H9 (cell line): ENCODE data around the gene SECISBP2. TPM values are rescaled to one million over a fixed set of nuclear protein-coding genes. Genes with fewer than 3 reads are reported as not detected.

ENCODE experiments used
- DNase-seq: peaks from one replicate; pipeline ENCODE4 v3.0.0-alpha.2; 2017
- H2AFZ ChIP-seq: one replicate; pipeline ENCODE4 v1.6.1; 2013; ENCODE audit warnings: mild to moderate bottlenecking, low read length, control low read depth, moderate library complexity
- H2AK5ac ChIP-seq: 2 replicates; pipeline ENCODE4 v1.6.1; 2013; ENCODE audit warnings: low read length, control low read depth, mixed read lengths; ENCODE audit not compliant: insufficient read length
- H2BK120ac ChIP-seq: one replicate; pipeline ENCODE4 v1.6.1; 2013; ENCODE audit warnings: low read depth, mild to moderate bottlenecking, low read length, control low read depth, inconsistent platforms; ENCODE audit not compliant: poor library complexity, severe bottlenecking
- H2BK12ac ChIP-seq: 2 replicates; pipeline ENCODE4 v1.6.1; 2013; ENCODE audit warnings: low read length, control low read depth, mixed read lengths, low read depth; ENCODE audit not compliant: insufficient read length
- H2BK15ac ChIP-seq: 2 replicates; pipeline ENCODE4 v1.6.1; 2013; ENCODE audit warnings: low read depth, low read length, control low read depth
- H2BK20ac ChIP-seq: one replicate; pipeline ENCODE4 v1.6.1; 2013; ENCODE audit warnings: low read depth, mild to moderate bottlenecking, low read length, control low read depth, inconsistent platforms; ENCODE audit not compliant: poor library complexity, severe bottlenecking
- H2BK5ac ChIP-seq: 2 replicates; pipeline ENCODE4 v1.6.1; 2013; ENCODE audit warnings: low read length, control low read depth, mixed read lengths; ENCODE audit not compliant: insufficient read length
- H3K14ac ChIP-seq: 2 replicates; pipeline ENCODE4 v1.6.1; 2013; ENCODE audit warnings: low read length, control low read depth; ENCODE audit not compliant: insufficient read depth
- H3K18ac ChIP-seq: 2 replicates; pipeline ENCODE4 v1.6.1; 2013; ENCODE audit warnings: low read depth, mild to moderate bottlenecking, mixed read lengths, low read length, control low read depth; ENCODE audit not compliant: insufficient read length
- H3K23ac ChIP-seq: 2 replicates; pipeline ENCODE4 v1.6.1; 2013; ENCODE audit warnings: low read length, control low read depth, mixed read lengths, low read depth; ENCODE audit not compliant: insufficient read length
- H3K23me2 ChIP-seq: 2 replicates; pipeline ENCODE4 v1.6.1; 2013; ENCODE audit warnings: low read depth, mild to moderate bottlenecking, mixed read lengths, low read length, control low read depth; ENCODE audit not compliant: insufficient read length, poor library complexity, severe bottlenecking
- H3K27ac ChIP-seq: 2 replicates; pipeline ENCODE4 v1.5.1; 2013; ENCODE audit warnings: low read length, control low read depth, mixed read lengths, low read depth; ENCODE audit not compliant: insufficient read length
- H3K27me3 ChIP-seq: 2 replicates; pipeline ENCODE4 v1.6.1; 2013; ENCODE audit warnings: low read length, control low read depth, inconsistent platforms; ENCODE audit not compliant: insufficient read depth
- H3K4ac ChIP-seq: 2 replicates; pipeline ENCODE4 v1.6.1; 2013; ENCODE audit warnings: low read depth, mild to moderate bottlenecking, control low read depth, inconsistent platforms, low read length, moderate library complexity
- H3K4me1 ChIP-seq: 2 replicates; pipeline ENCODE4 v1.6.1; 2013; ENCODE audit warnings: low read length, control low read depth, inconsistent platforms; ENCODE audit not compliant: insufficient read depth
- H3K4me2 ChIP-seq: 2 replicates; pipeline ENCODE4 v1.6.1; 2013; ENCODE audit warnings: low read length, control low read depth, mixed read lengths; ENCODE audit not compliant: insufficient read length, insufficient read depth
- H3K56ac ChIP-seq: 2 replicates; pipeline ENCODE4 v1.6.1; 2013; ENCODE audit warnings: low read depth, mild to moderate bottlenecking, mixed read lengths, low read length, control low read depth; ENCODE audit not compliant: insufficient read length
- H3K79me1 ChIP-seq: 2 replicates; pipeline ENCODE4 v1.6.1; 2013; ENCODE audit warnings: low read depth, mild to moderate bottlenecking, moderate library complexity, low read length, control low read depth, inconsistent platforms; ENCODE audit not compliant: insufficient read depth, poor library complexity, severe bottlenecking
- H3K79me2 ChIP-seq: 2 replicates; pipeline ENCODE4 v1.6.1; 2013; ENCODE audit warnings: low read length, control low read depth, inconsistent platforms; ENCODE audit not compliant: insufficient read depth
- H3K9ac ChIP-seq: 2 replicates; pipeline ENCODE4 v1.6.1; 2013; ENCODE audit warnings: low read length, control low read depth, mixed read lengths; ENCODE audit not compliant: insufficient read length; ENCODE audit errors: extremely low read depth
- H3K9me3 ChIP-seq: one replicate; pipeline ENCODE4 v1.6.1; 2013; ENCODE audit warnings: low read depth, low read length, inconsistent platforms; ENCODE audit not compliant: control insufficient read depth
- H3T11ph ChIP-seq: one replicate; pipeline ENCODE4 v1.6.1; 2013; ENCODE audit warnings: mild to moderate bottlenecking, low read length, control low read depth, inconsistent platforms
- H4K20me1 ChIP-seq: one replicate; pipeline ENCODE4 v1.6.1; 2013; ENCODE audit not compliant: control insufficient read depth, insufficient read length, insufficient read depth
- H4K5ac ChIP-seq: 2 replicates; pipeline ENCODE4 v1.6.1; 2013; ENCODE audit warnings: low read depth, mild to moderate bottlenecking, mixed read lengths, low read length, control low read depth; ENCODE audit not compliant: insufficient read length
- H4K8ac ChIP-seq: replicated peaks from 2 replicates; pipeline ENCODE4 v1.6.1; 2013; ENCODE audit warnings: low read length, control low read depth, mixed read lengths, low read depth; ENCODE audit not compliant: insufficient read length
- H4K91ac ChIP-seq: 2 replicates; pipeline ENCODE4 v1.6.1; 2013; ENCODE audit warnings: low read depth, mild to moderate bottlenecking, moderate library complexity, mixed read lengths, low read length, control low read depth; ENCODE audit not compliant: insufficient read length
- H3K27ac Mint-ChIP-seq, 3 experiments: 2 replicates in 2 of 3; 3 replicates in 1 of 3; pipeline ENCODE4 v1.8.0; 2020 to 2021; ENCODE audit warnings: mixed read lengths in 3 of 3, mild to moderate bottlenecking in 1 of 3, moderate library complexity in 1 of 3
- H3K27me3 Mint-ChIP-seq: 2 replicates; pipeline ENCODE4 v1.8.0; 2021; ENCODE audit warnings: low read depth, mild to moderate bottlenecking, moderate library complexity, mixed read lengths
- H3K36me3 Mint-ChIP-seq, 3 experiments: 2 replicates in 2 of 3; 3 replicates in 1 of 3; pipeline ENCODE4 v1.8.0; 2020 to 2021; ENCODE audit warnings: low read depth in 3 of 3, mixed read lengths in 3 of 3; ENCODE audit not compliant: insufficient read depth in 1 of 3
- H3K4me1 Mint-ChIP-seq, 2 experiments: 2 replicates each; pipeline ENCODE4 v1.8.0; 2020; ENCODE audit warnings: mixed read lengths in 2 of 2
- H3K4me3 Mint-ChIP-seq, 2 experiments: 2 replicates in 1 of 2; 3 replicates in 1 of 2; pipeline ENCODE4 v1.8.0; 2020 to 2021; ENCODE audit warnings: mild to moderate bottlenecking in 2 of 2, mixed read lengths in 2 of 2, moderate library complexity in 1 of 2
- H3K9me3 Mint-ChIP-seq, 2 experiments: 2 replicates in 1 of 2; 3 replicates in 1 of 2; pipeline ENCODE4 v1.8.0; 2020; ENCODE audit warnings: mild to moderate bottlenecking in 2 of 2, mixed read lengths in 2 of 2, moderate library complexity in 1 of 2
- CTCF ChIP-seq: fragments of 200-600 bp; sonication (generic); conservative IDR thresholded peaks from 3 replicates; pipeline ENCODE4 v1.8.0; 2021; ENCODE audit warnings: antibody characterized with exemption, mild to moderate bottlenecking
- WGBS: extraction: QIAGEN DNeasy Blood & Tissue Kit; methylation state at CpG from one replicate; pipeline ENCODE4 v1.1.7; 2013; ENCODE audit warnings: missing lambda C conversion rate, low lambda C conversion rate, mixed read lengths; ENCODE audit not compliant: insufficient read length; ENCODE audit errors: extremely low coverage; 5-methylcytosine and 5-hydroxymethylcytosine counted together
- total RNA-seq: library from RNA; stranded (reverse); gene quantifications from 2 replicates; pipeline ENCODE4 v1.2.1, GENCODE V29; 2021

Gene SECISBP2
- total RNA-seq, 1 experiment from 2014 or later: 62.7 TPM

- H3K27ac ChIP-seq: no peak overlapping the region
- no peaks in the 10 kb centered on the region for H3K79me1 ChIP-seq
- H3K9ac ChIP-seq: no peak overlapping the region
- no peak overlapping the region for H3K23ac ChIP-seq
- no peak overlapping the region for H3T11ph ChIP-seq
- peaks cover 20 to 21% of the 10 kb centered on the region in 2 experiments for H3K4me1 Mint-ChIP-seq
- H3K9me3 Mint-ChIP-seq: peaks cover 0 to 2% of the 10 kb centered on the region in 2 experiments; a peak in 2 of 5 replicates
- H3K4me1 ChIP-seq: no peaks in the 10 kb centered on the region
- no peak for DNase-seq
- H2BK5ac ChIP-seq: no peak overlapping the region
- H3K14ac ChIP-seq: no peak overlapping the region
- H3K36me3 Mint-ChIP-seq: peaks cover 17 to 33% (median 19%) of the 10 kb centered on the region in 3 experiments
- no peak overlapping the region for H3K56ac ChIP-seq
- no peaks in the 10 kb centered on the region for H4K20me1 ChIP-seq
- peak overlapping the region; percentile 97 to 100 (median 97); a peak in 5 of 7 replicates for H3K27ac Mint-ChIP-seq
- no peak overlapping the region for H4K8ac ChIP-seq
- no peak overlapping the region for H3K18ac ChIP-seq
- WGBS: no CpG with 5 or more reads among the region's 6 CpGs
- H3K27me3 Mint-ChIP-seq: peaks cover 4% of the 10 kb centered on the region; the same call in 1 of the 2 replicates
- no peak overlapping the region for H2BK20ac ChIP-seq
- peak overlapping the region; percentile 90 to 96 for H3K4me3 Mint-ChIP-seq
- H3K79me2 ChIP-seq: peaks cover 28% of the 10 kb centered on the region; the same call in 1 of the 2 replicates
- H2AK5ac ChIP-seq: no peak overlapping the region
- H3K23me2 ChIP-seq: no peaks in the 10 kb centered on the region
- TF ChIP-seq CTCF: no peak
- H3K4ac ChIP-seq: no peak overlapping the region
- H3K27me3 ChIP-seq: no peaks in the 10 kb centered on the region
- no peak overlapping the region for H2AFZ ChIP-seq
- peaks cover 5% of the 10 kb centered on the region for H3K9me3 ChIP-seq
- H3K4me2 ChIP-seq: no peak overlapping the region
- H2BK12ac ChIP-seq: no peak overlapping the region
- no peak overlapping the region for H4K5ac ChIP-seq
- H2BK15ac ChIP-seq: no peak overlapping the region
- no peak overlapping the region for H4K91ac ChIP-seq
- H2BK120ac ChIP-seq: no peak overlapping the region
Measured at GRCh38 chr9:89309166-89309565, 9.1 kb upstream of the SECISBP2 start.
